Astrocyte (in vitro differentiated cells and primary cell): ENCODE data around the gene LGALS1.

ENCODE experiments used
- EZH2 ChIP-seq: IDR thresholded peaks from 2 replicates; pipeline ENCODE4 v1.6.1; 2012; ENCODE audit warnings: mild to moderate bottlenecking, low read length, inconsistent platforms; ENCODE audit not compliant: insufficient read depth
- TF ChIP-seq, protein P1 (sequence below): IDR thresholded peaks from 2 replicates; pipeline ENCODE4 v1.5.1; 2011; ENCODE audit warnings: low read depth, mild to moderate bottlenecking, inconsistent platforms, low read length, moderate library complexity; ENCODE audit not compliant: insufficient read depth

DNA sequence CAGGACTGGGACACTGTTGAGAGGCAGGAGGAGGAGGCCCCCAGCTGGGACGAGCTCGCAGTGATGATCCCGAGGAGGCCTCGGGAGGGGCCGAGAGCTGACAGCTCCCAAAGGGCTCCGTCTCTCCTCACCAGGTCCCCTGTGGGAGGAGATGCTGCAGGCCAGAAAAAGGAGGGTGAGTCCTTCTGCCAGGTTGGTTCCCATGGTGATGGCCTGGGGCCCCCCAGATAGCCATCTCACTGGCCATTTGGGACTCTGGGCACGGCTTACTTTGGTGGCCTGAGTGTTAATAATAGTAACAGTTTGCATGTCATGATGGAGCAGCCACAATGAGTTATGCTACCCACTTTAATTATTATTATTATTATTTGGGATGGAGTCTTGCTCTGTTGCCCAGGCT, 40.3 kb downstream of the LGALS1 start:
- TF ChIP-seq, protein P1, sequence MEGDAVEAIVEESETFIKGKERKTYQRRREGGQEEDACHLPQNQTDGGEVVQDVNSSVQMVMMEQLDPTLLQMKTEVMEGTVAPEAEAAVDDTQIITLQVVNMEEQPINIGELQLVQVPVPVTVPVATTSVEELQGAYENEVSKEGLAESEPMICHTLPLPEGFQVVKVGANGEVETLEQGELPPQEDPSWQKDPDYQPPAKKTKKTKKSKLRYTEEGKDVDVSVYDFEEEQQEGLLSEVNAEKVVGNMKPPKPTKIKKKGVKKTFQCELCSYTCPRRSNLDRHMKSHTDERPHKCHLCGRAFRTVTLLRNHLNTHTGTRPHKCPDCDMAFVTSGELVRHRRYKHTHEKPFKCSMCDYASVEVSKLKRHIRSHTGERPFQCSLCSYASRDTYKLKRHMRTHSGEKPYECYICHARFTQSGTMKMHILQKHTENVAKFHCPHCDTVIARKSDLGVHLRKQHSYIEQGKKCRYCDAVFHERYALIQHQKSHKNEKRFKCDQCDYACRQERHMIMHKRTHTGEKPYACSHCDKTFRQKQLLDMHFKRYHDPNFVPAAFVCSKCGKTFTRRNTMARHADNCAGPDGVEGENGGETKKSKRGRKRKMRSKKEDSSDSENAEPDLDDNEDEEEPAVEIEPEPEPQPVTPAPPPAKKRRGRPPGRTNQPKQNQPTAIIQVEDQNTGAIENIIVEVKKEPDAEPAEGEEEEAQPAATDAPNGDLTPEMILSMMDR, result no peak
- no peak for TF ChIP-seq EZH2
